ENCODE data around the gene BCHE.

The BCHE gene

GRCh38 chr3:165751637-165752036 is 85.6 kb downstream of the BCHE start:
- no peak for DNase-seq (ENCODE audit: low read depth in 2 of 2)

- DNase-seq (ENCODE audit: low read depth in 2 of 2): no peak
Observed at GRCh38 chr3:165749821-165750220, 87.4 kb downstream of the BCHE start.

GRCh38 chr3:165749241-165749640 is 88.0 kb downstream of the BCHE start:
- DNase-seq (ENCODE audit: low read depth in 2 of 2): no peak

- DNase-seq (ENCODE audit: low read depth in 2 of 2): no peak
Observed at GRCh38 chr3:165748094-165748493, 89.1 kb downstream of the BCHE start.

- no peak for DNase-seq (ENCODE audit: low read depth in 2 of 2)
Observed at GRCh38 chr3:165746874-165747273, 90.3 kb downstream of the BCHE start.

- no peak for DNase-seq (ENCODE audit: low read depth in 2 of 2)
Observed at GRCh38 chr3:165744025-165744424, 93.2 kb downstream of the BCHE start.

GRCh38 chr3:165742351-165742750 is 94.9 kb downstream of the BCHE start:
- DNase-seq (ENCODE audit: low read depth in 2 of 2): no peak

GRCh38 chr3:165729756-165730155 is 107.5 kb downstream of the BCHE start:
- DNase-seq (ENCODE audit: low read depth in 2 of 2): no peak

GRCh38 chr3:165728924-165729323 is 108.3 kb downstream of the BCHE start:
- DNase-seq (ENCODE audit: low read depth in 2 of 2): no peak

- DNase-seq (ENCODE audit: low read depth in 2 of 2): no peak
Observed at GRCh38 chr3:165725296-165725695, 111.9 kb downstream of the BCHE start.

Measured in stimulated activated CD8-positive, alpha-beta memory T cell treated with anti-CD3 and anti-CD28 coated beads, Interleukin-7, amount 100 ng/mL, for 1 hour (primary cell).